ENCODE results near the gene IL1R2.
"Not testable (repeated sequence)": the region's sequence is repeated elsewhere in the genome, so short reads cannot be mapped to it uniquely, and the experiment has no call there.

Gene IL1R2

GRCh38 chr2:102061962-102062795 lies 70.4 kb downstream of the IL1R2 start:
- no peak for DNase-seq (ENCODE audit: low read depth)

- no peak for DNase-seq (ENCODE audit: low read depth)
Observed at GRCh38 chr2:102062802-102063201, 71.0 kb downstream of the IL1R2 start.

GRCh38 chr2:102063487-102063911 lies 71.7 kb downstream of the IL1R2 start:
- no peak for DNase-seq (ENCODE audit: low read depth)

- DNase-seq (ENCODE audit: low read depth) = no peak
Observed at GRCh38 chr2:102063941-102064678, 72.3 kb downstream of the IL1R2 start.

GRCh38 chr2:102064679-102065674 lies 73.2 kb downstream of the IL1R2 start:
- no peak for DNase-seq (ENCODE audit: low read depth)

- no peak for DNase-seq (ENCODE audit: low read depth)
Observed at GRCh38 chr2:102065675-102066252, 74.0 kb downstream of the IL1R2 start.

GRCh38 chr2:102066554-102066953 lies 74.8 kb downstream of the IL1R2 start:
- no peak for DNase-seq (ENCODE audit: low read depth)

- DNase-seq (ENCODE audit: low read depth) = not testable (repeated sequence)
Observed at GRCh38 chr2:102068126-102068525, 76.4 kb downstream of the IL1R2 start.

- no peak for DNase-seq (ENCODE audit: low read depth)
Observed at GRCh38 chr2:102069311-102069974, 77.7 kb downstream of the IL1R2 start.

- no peak for DNase-seq (ENCODE audit: low read depth)
Observed at GRCh38 chr2:102070058-102070642, 78.4 kb downstream of the IL1R2 start.

GRCh38 chr2:102072741-102073140 lies 81.0 kb downstream of the IL1R2 start:
- DNase-seq (ENCODE audit: low read depth) = no peak

GRCh38 chr2:102073168-102073724 lies 81.5 kb downstream of the IL1R2 start:
- no peak for DNase-seq (ENCODE audit: low read depth)

- DNase-seq (ENCODE audit: low read depth) = no peak
Observed at GRCh38 chr2:102074152-102074783, 82.5 kb downstream of the IL1R2 start.

- DNase-seq (ENCODE audit: low read depth) = no peak
Observed at GRCh38 chr2:102075479-102075878, 83.7 kb downstream of the IL1R2 start.

- no peak for DNase-seq (ENCODE audit: low read depth)
Observed at GRCh38 chr2:102076512-102076911, 84.8 kb downstream of the IL1R2 start.
